ENCODE measurements around the gene P4HTM. TPM values are rescaled to one million over a fixed set of nuclear protein-coding genes. Genes with fewer than 3 reads are reported as not detected.

P4HTM gene
- total and polyA plus RNA-seq, 2 donors (not counting 1 experiment from before 2014, with no cell fraction given): 48.5 to 70.6 TPM

DNA sequence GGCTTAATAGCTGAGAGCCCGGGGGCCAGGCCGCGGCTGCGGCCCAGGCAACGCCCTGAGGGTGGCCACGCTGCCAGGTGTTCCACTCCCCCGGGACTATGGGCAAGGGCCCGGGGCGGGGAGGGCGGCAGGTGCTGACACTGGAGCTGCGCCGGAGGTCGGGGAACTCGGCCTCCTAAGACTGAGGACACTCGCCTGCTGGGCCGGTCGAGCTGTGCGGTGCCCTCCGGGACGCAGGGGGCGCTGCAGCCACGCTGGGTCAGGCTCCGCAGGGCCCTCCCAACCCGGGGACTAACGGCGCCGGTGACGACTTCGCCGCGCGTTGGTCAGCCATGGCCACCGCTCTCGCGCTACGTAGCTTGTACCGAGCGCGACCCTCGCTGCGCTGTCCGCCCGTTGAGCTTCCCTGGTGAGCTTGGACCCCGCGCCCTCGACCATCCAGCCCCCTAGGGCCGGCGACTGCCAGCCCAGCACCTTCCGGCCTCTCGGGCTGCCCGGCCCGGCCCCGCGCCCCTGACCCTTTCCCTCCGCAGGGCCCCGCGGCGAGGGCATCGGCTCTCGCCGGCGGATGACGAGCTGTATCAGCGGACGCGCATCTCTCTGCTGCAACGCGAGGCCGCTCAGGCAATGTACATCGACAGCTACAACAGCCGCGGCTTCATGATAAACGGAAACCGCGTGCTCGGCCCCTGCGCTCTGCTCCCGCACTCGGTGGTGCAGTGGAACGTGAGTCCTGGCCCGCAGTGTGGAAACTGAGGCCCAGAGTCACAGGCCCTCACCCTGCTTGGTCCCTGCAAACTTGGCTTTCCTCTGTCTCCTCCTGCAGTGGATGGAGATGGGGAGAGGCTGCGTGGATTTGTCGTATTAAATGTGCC, 32.0 kb downstream of the P4HTM start, which contains the start of gene NDUFAF3:
NDUFAF3 (plus strand) TSS at position 309 of the 875 bp plus-strand sequence; CDS start at position 333, 24 bp downstream.
- WGBS (ENCODE audit: insufficient coverage): under 1% methylated on average over 81 of the region's 83 CpGs

More for the DNA sequence above, 32.0 kb downstream of the P4HTM start, which contains the start of gene NDUFAF3:
- ATAC-seq (ENCODE audit: low read depth): peak; percentile 66
- H3K27me3 ChIP-seq (replicated peaks in 1 of 4; ENCODE audit: control extremely low read depth in 1 of 4, control insufficient read depth in 3 of 4, insufficient read depth in 4 of 4, low read length in 3 of 4): no peaks in the 10 kb centered on the region
- peak within 1 kb of the TSS; percentile 66 to 92 (median 89) for H3K4me3 ChIP-seq (ENCODE audit: control extremely low read depth in 1 of 5, extremely low read depth in 1 of 5, insufficient read depth in 1 of 5, low read depth in 2 of 5, low read length in 4 of 5)
- Mint-ChIP-seq H3K27ac (peak within 1 kb of the TSS; percentile 97), H3K4me1 (peaks cover 65% of the 10 kb centered on the region), H3K27me3 (no peaks in the 10 kb centered on the region), H3K4me3 (peak within 1 kb of the TSS; percentile 96), H3K9me3 (ENCODE audit: insufficient read depth) (no peaks in the 10 kb centered on the region)
- CTCF ChIA-PET: interaction anchor here (0.6 to 3.7 kb wide), 14 partner anchors 10 to 318 kb away, joined by 3 to 52 read pairs (median 4); partner anchors contain the start of genes ARIH2, P4HTM, QRICH1 and USP4
- H2AFZ ChIP-seq (ENCODE audit: insufficient read depth, low read depth, low read length, poor library complexity, severe bottlenecking): peak within 1 kb of the TSS; percentile 89
- peak within 1 kb of the TSS; percentile 96 to 98 for H3K27ac ChIP-seq (ENCODE audit: low read length in 2 of 2)
- H3K36me3 ChIP-seq (replicated peaks in 1 of 2; ENCODE audit: control extremely low read depth in 1 of 2, control insufficient read depth in 1 of 2, extremely low read depth in 1 of 2, insufficient read depth in 2 of 2, low read length in 1 of 2): peaks cover 0 to 36% of the 10 kb centered on the region in 2 experiments
- H4K20me1 ChIP-seq (ENCODE audit: control insufficient read depth, insufficient read depth, low read length, poor library complexity, severe bottlenecking): peaks cover 4% of the 10 kb centered on the region
- peak within 1 kb of the TSS; percentile 98 for H3K4me2 ChIP-seq (replicated peaks; ENCODE audit: low read depth, low read length, poor library complexity, severe bottlenecking)
- POLR2A ChIA-PET: interaction anchor here (0.5 to 6.4 kb wide), 13 partner anchors 7 to 1529 kb away, joined by 3 to 116 read pairs (median 9); partner anchors contain the start of genes ARIH2, IMPDH2, P4HTM and QRICH1
- H3K79me2 ChIP-seq (ENCODE audit: control insufficient read depth, insufficient read depth, low read length): peaks cover 45% of the 10 kb centered on the region
- peaks cover 36 to 60% of the 10 kb centered on the region in 2 donors for H3K4me1 ChIP-seq (ENCODE audit: control insufficient read depth in 2 of 2, insufficient read depth in 2 of 2, low read length in 2 of 2)
- H3K9ac ChIP-seq (ENCODE audit: low read length): peak within 1 kb of the TSS; percentile 98
- peak; percentile 96 for DNase-seq
- H3K9me3 ChIP-seq (ENCODE audit: control extremely low read depth in 1 of 3, control insufficient read depth in 2 of 3, insufficient read depth in 1 of 3, low read length in 2 of 3): no peaks in the 10 kb centered on the region
- intact Hi-C loops (cut with micrococcal nuclease): loop anchor here (1.0 to 10.0 kb wide), 8 partner anchors 7 to 465 kb away; partner anchors contain the start of genes ARIH2, DAG1, IMPDH2 and IP6K2
- TF ChIP-seq EZH2 (IDR thresholded peaks at IDR 0.05; ENCODE audit: borderline replicate concordance, insufficient read depth, low read depth, low read length, poor library complexity, severe bottlenecking): no peak
- TF ChIP-seq, protein P1, sequence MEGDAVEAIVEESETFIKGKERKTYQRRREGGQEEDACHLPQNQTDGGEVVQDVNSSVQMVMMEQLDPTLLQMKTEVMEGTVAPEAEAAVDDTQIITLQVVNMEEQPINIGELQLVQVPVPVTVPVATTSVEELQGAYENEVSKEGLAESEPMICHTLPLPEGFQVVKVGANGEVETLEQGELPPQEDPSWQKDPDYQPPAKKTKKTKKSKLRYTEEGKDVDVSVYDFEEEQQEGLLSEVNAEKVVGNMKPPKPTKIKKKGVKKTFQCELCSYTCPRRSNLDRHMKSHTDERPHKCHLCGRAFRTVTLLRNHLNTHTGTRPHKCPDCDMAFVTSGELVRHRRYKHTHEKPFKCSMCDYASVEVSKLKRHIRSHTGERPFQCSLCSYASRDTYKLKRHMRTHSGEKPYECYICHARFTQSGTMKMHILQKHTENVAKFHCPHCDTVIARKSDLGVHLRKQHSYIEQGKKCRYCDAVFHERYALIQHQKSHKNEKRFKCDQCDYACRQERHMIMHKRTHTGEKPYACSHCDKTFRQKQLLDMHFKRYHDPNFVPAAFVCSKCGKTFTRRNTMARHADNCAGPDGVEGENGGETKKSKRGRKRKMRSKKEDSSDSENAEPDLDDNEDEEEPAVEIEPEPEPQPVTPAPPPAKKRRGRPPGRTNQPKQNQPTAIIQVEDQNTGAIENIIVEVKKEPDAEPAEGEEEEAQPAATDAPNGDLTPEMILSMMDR (IDR thresholded peaks at IDR 0.05): peak; percentile 95

Measured in B cell (primary cell).